ENCODE measurements around the gene GPATCH1. TPM values are rescaled to one million over a fixed set of nuclear protein-coding genes. Genes with fewer than 3 reads are reported as not detected.
A peak's percentile ranks its signal among the peaks of the same experiment; 100 is the strongest.

The GPATCH1 gene
- total and polyA plus RNA-seq, 2 of the 8 experiments (the other 6 are each of a cell fraction or from before 2014, with no cell fraction given), result 4.3 to 8.2 TPM

- Histone ChIP-seq H3K36me3 (ENCODE audit: control insufficient read depth in 2 of 4, insufficient read depth in 4 of 4, low read length in 3 of 4) (no peaks in the 10 kb centered on the region), H4K5ac (ENCODE audit: insufficient read length, low read depth, low read length) (no peak overlapping the region), H3K27ac (ENCODE audit: low read depth, low read length) (no peak overlapping the region), H3K9ac (replicated peaks in 1 of 4; ENCODE audit: extremely low read depth in 1 of 4, low read depth in 3 of 4, low read length in 3 of 4) (peak overlapping the region in 2 of 4 experiments; percentile 35 to 37; a peak in 2 of 7 replicates), H3K79me2 (ENCODE audit: control insufficient read depth in 1 of 2, insufficient read depth in 2 of 2, low read length in 2 of 2) (0 out of 4 replicates have a peak, but pooled peaks cover 0 to 3% of the 10 kb centered on the region in 2 experiments), H4K91ac (replicated peaks; ENCODE audit: insufficient read length, low read length) (no peak overlapping the region), H2BK20ac (ENCODE audit: low read length) (no peak overlapping the region), H3K18ac (ENCODE audit: extremely low read depth, low read length) (no peak overlapping the region; the same call in 1 of the 2 replicates), H3K4me1 (replicated peaks in 1 of 4; ENCODE audit: control insufficient read depth in 3 of 4, insufficient read depth in 4 of 4, low read length in 3 of 4) (peaks cover 0 to 3% (median under 1%) of the 10 kb centered on the region in 4 experiments; a peak in 3 of 7 replicates), H3K23me2 (ENCODE audit: low read depth, low read length) (peaks cover 12% of the 10 kb centered on the region), H4K20me1 (replicated peaks in 1 of 2; ENCODE audit: control insufficient read depth in 1 of 2, insufficient read depth in 2 of 2, low read length in 2 of 2) (peaks cover 0 to 5% of the 10 kb centered on the region in 2 experiments), H3K23ac (ENCODE audit: insufficient read length) (no peak overlapping the region), H3K4me2 (ENCODE audit: insufficient read depth in 1 of 2, low read depth in 2 of 2, low read length in 2 of 2) (peak overlapping the region; percentile 68 to 92), H3K4me3 (ENCODE audit: extremely low read depth in 1 of 4, insufficient read depth in 2 of 4, low read depth in 3 of 4, low read length in 4 of 4) (peak overlapping the region; percentile 49 to 91 (median 62)), H3K4ac (replicated peaks; ENCODE audit: insufficient read length, low read depth, low read length) (no peak overlapping the region), H3K79me1 (ENCODE audit: low read depth, low read length) (peaks cover 3% of the 10 kb centered on the region; the same call in 1 of the 2 replicates), H2BK15ac (ENCODE audit: low read length) (no peak overlapping the region), H3K27me3 (replicated peaks in 1 of 4; ENCODE audit: control insufficient read depth in 3 of 4, extremely low read depth in 1 of 4, insufficient read depth in 3 of 4, low read length in 3 of 4) (peaks cover 0 to 2% (median 1%) of the 10 kb centered on the region in 4 experiments; a peak in 3 of 7 replicates), H3K56ac (replicated peaks; ENCODE audit: insufficient read length, low read depth, low read length) (no peak overlapping the region), H2BK120ac (replicated peaks; ENCODE audit: low read depth, low read length) (no peak overlapping the region), H3K9me3 (ENCODE audit: insufficient read depth in 2 of 2, low read depth in 1 of 2, low read length in 1 of 2) (no peaks in the 10 kb centered on the region), H2AK5ac (ENCODE audit: low read depth, low read length) (no peak overlapping the region), H2AFZ (ENCODE audit: low read length) (no peak overlapping the region), H4K8ac (ENCODE audit: extremely low read depth, insufficient read depth, low read length) (no peak overlapping the region; the same call in 1 of the 2 replicates), H2BK12ac (ENCODE audit: low read depth, low read length) (no peak overlapping the region), H3K14ac (ENCODE audit: insufficient read length) (no peak overlapping the region), H2BK5ac (ENCODE audit: low read depth, low read length) (no peak overlapping the region)
- ChIA-PET POLR2A (ENCODE audit: partially characterized antibody) (interaction anchor here (1.1 to 2.8 kb wide), 8 partner anchors 18 to 446 kb away, joined by 3 to 15 read pairs (median 5); partner anchors contain the start of gene CEBPG), CTCF (ENCODE audit: partially characterized antibody) (interaction anchor here (0.8 to 4.9 kb wide), 14 partner anchors 8 to 242 kb away, joined by 3 to 19 read pairs (median 6); no protein-coding TSS in a partner anchor)
- DNase-seq (ENCODE audit: low read depth in 1 of 2, low spot score in 2 of 2) (peak in 1 of 2 experiments; percentile 63), FAIRE-seq (no peak)
- TF ChIP-seq FOSL1 (IDR thresholded peaks at IDR 0.05; ENCODE audit: insufficient read depth, low read depth, low read length) (no peak), RAD21 (IDR thresholded peaks at IDR 0.05 in 1 of 2, conservative IDR thresholded peaks at IDR 0.05 in 1 of 2; ENCODE audit: low read depth in 2 of 2, low read length in 2 of 2) (0 out of 4 replicates have a peak, but pooled peaks of 1 of the 2 experiments have one; percentile 2), BCL11A (IDR thresholded peaks at IDR 0.05; ENCODE audit: low read depth in 2 of 2, low read length in 2 of 2) (no peak), BRCA1 (IDR thresholded peaks at IDR 0.05; ENCODE audit: low read depth, low read length) (no peak), CTBP2 (IDR thresholded peaks at IDR 0.05; ENCODE audit: borderline replicate concordance, insufficient read depth, insufficient read length, low read length) (no peak), CTCF (IDR thresholded peaks at IDR 0.05; ENCODE audit: control extremely low read depth in 1 of 3, insufficient read depth in 1 of 3, low read depth in 1 of 3, low read length in 3 of 3) (peak in 1 of 3 experiments; percentile 37; a peak in 1 of 4 replicates), GABPA (IDR thresholded peaks at IDR 0.05; ENCODE audit: borderline replicate concordance, insufficient read depth, low read length) (no peak), SIX5 (IDR thresholded peaks at IDR 0.05; ENCODE audit: low read depth, low read length) (no peak)
- 8% methylated on average over 24 of the region's 38 CpGs; no CpG with 5 or more reads in 1 of the 2 experiments for WGBS, 2 experiments (ENCODE audit: extremely low coverage in 1 of 2, insufficient coverage in 1 of 2, insufficient read length in 1 of 2, insufficient replicate concordance in 2 of 2, low coverage in 1 of 2, low lambda C conversion rate in 2 of 2, missing lambda C conversion rate in 1 of 2)
Measured at GRCh38 chr19:33177417-33177979, 96.5 kb downstream of the GPATCH1 start.
